Cardiac atrium fibroblast (primary cell): Measurements from ENCODE around the gene ATR. TPM values are rescaled to one million over a fixed set of nuclear protein-coding genes. Genes with fewer than 3 reads are reported as not detected.

Experiments
- total RNA-seq: library from RNA; depleted of rRNA; stranded (reverse); fragments of >200 nt; gene quantifications from 2 replicates; pipeline ENCODE4 v1.2.3, GENCODE V29; 2015

The ATR gene
- 9.2 and 13.3 TPM in 2 replicates for total RNA-seq

DNA sequence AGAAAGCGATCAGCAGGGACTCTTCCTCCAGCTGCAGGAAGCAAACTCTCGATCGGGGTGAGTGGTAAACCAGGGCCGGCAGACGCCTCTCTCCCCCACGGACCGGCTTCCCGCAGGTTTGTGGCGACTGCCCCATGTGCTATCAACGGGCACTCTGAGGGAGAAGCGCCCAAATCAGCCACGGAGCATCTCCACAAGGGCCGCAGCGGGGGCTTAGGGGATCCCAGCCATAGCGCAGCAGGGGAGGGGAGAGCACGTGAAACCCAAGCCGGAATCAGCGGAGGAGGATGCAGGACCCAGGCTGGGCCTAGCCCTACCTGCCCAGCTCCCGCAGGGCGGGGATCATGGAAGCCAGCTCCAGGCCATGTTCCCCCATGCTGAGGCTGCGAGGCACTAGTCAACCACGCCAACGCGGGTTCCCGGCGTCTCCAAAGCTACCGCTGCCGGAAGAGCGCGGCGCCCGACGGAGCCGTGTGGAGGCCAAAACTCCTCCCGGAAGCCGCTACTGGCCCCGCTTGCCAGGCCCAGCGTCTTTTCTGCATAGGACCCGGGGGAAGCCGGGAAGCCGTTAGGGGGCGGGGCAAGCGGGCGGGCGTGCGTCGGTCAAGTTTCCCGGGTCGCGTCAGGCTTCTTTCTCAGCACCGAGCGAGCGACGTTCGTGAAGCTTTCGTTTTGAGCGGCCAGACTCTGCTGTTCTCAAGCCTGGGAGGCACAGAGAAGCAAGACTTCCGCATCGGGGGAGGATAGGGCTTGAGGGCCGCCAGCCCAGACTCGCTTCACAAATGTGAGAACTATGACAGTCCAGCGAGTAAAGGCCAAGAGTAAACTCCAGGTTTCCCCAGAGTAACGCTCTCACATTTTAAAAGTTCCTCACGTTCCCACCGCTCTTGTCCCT lies at the start of gene ATR:
Gene ATR (minus strand): TSS at position 405 of the 895 bp plus-strand sequence. CDS start 29 bp downstream, at position 376.

DNA sequence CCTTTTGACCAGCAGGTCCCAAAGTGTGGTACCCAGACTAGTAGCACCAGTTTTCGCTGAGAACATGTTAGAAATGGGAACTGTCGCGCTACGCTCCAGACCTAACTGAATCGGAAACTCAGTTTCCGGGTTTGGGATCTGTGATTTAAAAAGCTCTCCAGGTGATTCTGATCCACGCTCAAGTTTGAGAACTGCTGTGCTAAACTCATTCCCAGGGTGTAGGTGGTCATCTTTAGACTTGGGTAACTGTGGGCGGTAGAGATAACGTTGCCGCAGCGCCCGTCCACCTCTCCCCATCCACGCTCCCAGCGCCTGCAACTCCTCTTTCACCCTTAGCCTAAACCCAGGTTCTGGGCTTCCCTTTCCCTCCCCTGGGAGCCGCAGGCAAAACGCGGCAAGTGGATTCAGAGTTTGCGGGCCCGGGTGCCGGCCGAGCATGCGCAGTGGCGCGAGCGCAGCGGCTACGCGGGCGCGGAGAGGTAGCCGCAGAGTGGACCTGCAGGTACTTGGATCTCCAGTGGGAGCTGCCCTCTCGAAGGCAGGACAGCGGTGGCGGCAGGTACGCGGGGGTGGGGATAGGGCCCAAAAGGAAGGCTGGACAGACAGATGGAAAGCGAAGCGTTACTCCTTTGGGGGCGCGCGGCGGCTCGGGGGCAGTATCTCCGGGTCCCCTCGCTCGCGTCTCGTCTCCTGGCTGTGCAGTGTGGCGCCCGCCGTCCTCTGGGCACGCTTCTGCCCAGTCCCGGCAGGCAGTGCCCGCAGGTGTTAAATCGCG lies 17.6 kb upstream of the ATR start, which contains the start of gene PLS1:
Gene PLS1 (plus strand): TSS at position 443 of the 775 bp plus-strand sequence. CDS start 67,845 bp downstream, outside the sequence.

GRCh38 chr3:142447852-142448823 lies 130.4 kb downstream of the ATR start, which contains the start of gene XRN1:
Gene XRN1 (minus strand): TSS chr3:142448037. CDS start chr3:142447944, 93 bp downstream.

Other genes starting within 250 kb of the ATR start
- gene XRN1, start 130.7 kb downstream of the ATR start, total RNA-seq, result 12.8 and 17.5 TPM in 2 replicates
- gene PLS1, start 17.7 kb upstream of the ATR start, total RNA-seq, result 0.16 TPM in 1 of 2 replicates, not detected in the other
- gene TRPC1, start 145.3 kb upstream of the ATR start, total RNA-seq, result 5.4 and 7.3 TPM in 2 replicates